Adipocyte (in vitro differentiated cells): ENCODE measurements around the gene USP40.
A peak's percentile ranks its signal among the peaks of the same experiment; 100 is the strongest.
"Not testable (repeated sequence)": the region's sequence is repeated elsewhere in the genome, so short reads cannot be mapped to it uniquely, and the experiment has no call there.

Experiments
- DNase-seq: peaks from one replicate; pipeline ENCODE4 v3.0.0-alpha.2; 2015; ENCODE audit warnings: low read depth
- H3K27me3 ChIP-seq: replicated peaks from 2 replicates; pipeline ENCODE4 v1.7.0; 2013; ENCODE audit warnings: mild to moderate bottlenecking, low read length, moderate library complexity; ENCODE audit not compliant: control insufficient read depth, insufficient read depth
- H3K36me3 ChIP-seq: 2 replicates; pipeline ENCODE4 v1.7.0; 2013; ENCODE audit warnings: low read length, mild to moderate bottlenecking, moderate library complexity; ENCODE audit not compliant: control insufficient read depth, insufficient read depth, severe bottlenecking
- H3K4me1 ChIP-seq: 2 replicates; pipeline ENCODE4 v1.7.0; 2013; ENCODE audit warnings: mild to moderate bottlenecking, low read length, moderate library complexity; ENCODE audit not compliant: control insufficient read depth, insufficient read depth
- H3K4me3 ChIP-seq: 2 replicates; pipeline ENCODE4 v1.7.0; 2013; ENCODE audit warnings: mild to moderate bottlenecking, low read length, moderate library complexity
- H3K9ac ChIP-seq: 2 replicates; pipeline ENCODE4 v1.7.0; 2013; ENCODE audit warnings: mild to moderate bottlenecking, low read length, moderate library complexity
- H3K9me3 ChIP-seq: 2 replicates; pipeline ENCODE4 v1.7.0; 2013; ENCODE audit warnings: mild to moderate bottlenecking, low read length, moderate library complexity; ENCODE audit not compliant: control insufficient read depth

Gene USP40

GRCh38 chr2:233584210-233584609, 17.6 kb upstream of the USP40 start:
- Histone ChIP-seq H3K9me3 (no peaks in the 10 kb centered on the region), H3K27me3 (no peaks in the 10 kb centered on the region), H3K36me3 (no peaks in the 10 kb centered on the region), H3K4me3 (no peak overlapping the region), H3K9ac (no peak overlapping the region), H3K4me1 (no peaks in the 10 kb centered on the region)
- no peak for DNase-seq

- not testable (repeated sequence) for H3K4me3 ChIP-seq, H3K9ac ChIP-seq, H3K36me3 ChIP-seq, DNase-seq, H3K9me3 ChIP-seq, H3K27me3 ChIP-seq, H3K4me1 ChIP-seq
Measured at GRCh38 chr2:233583217-233583965, 16.8 kb upstream of the USP40 start.

- not testable (repeated sequence) for H3K4me3 ChIP-seq, H3K27me3 ChIP-seq, H3K4me1 ChIP-seq, H3K36me3 ChIP-seq, H3K9me3 ChIP-seq, H3K9ac ChIP-seq, DNase-seq
Measured at GRCh38 chr2:233577341-233577740, 10.8 kb upstream of the USP40 start.

- no peaks in the 10 kb centered on the region for H3K4me1 ChIP-seq
- H3K27me3 ChIP-seq: no peaks in the 10 kb centered on the region
- no peak for DNase-seq
- H3K36me3 ChIP-seq: no peaks in the 10 kb centered on the region
- H3K9me3 ChIP-seq: no peaks in the 10 kb centered on the region
- H3K9ac ChIP-seq: no peak overlapping the region
- H3K4me3 ChIP-seq: no peak overlapping the region
Measured at GRCh38 chr2:233572468-233572867, 5.9 kb upstream of the USP40 start.

GRCh38 chr2:233571462-233571861, 4.9 kb upstream of the USP40 start:
- Histone ChIP-seq H3K9ac (no peak overlapping the region), H3K36me3 (no peaks in the 10 kb centered on the region), H3K4me3 (no peak overlapping the region), H3K9me3 (no peaks in the 10 kb centered on the region), H3K4me1 (no peaks in the 10 kb centered on the region), H3K27me3 (no peaks in the 10 kb centered on the region)
- DNase-seq: no peak

GRCh38 chr2:233571001-233571400, 4.4 kb upstream of the USP40 start:
- no peaks in the 10 kb centered on the region for H3K9me3 ChIP-seq
- no peak overlapping the region for H3K9ac ChIP-seq

GRCh38 chr2:233565685-233566140, 869 bp downstream of the USP40 start:
- Histone ChIP-seq H3K4me3 (peak overlapping the region; percentile 98), H3K4me1 (peaks cover 17% of the 10 kb centered on the region), H3K36me3 (peaks cover 3% of the 10 kb centered on the region), H3K27me3 (no peaks in the 10 kb centered on the region), H3K9ac (peak overlapping the region; percentile 99), H3K9me3 (no peaks in the 10 kb centered on the region)
- DNase-seq: no peak

More at GRCh38 chr2:233571001-233571400, 4.4 kb upstream of the USP40 start:
- H3K36me3 ChIP-seq: no peaks in the 10 kb centered on the region
- no peak for DNase-seq
- no peaks in the 10 kb centered on the region for H3K27me3 ChIP-seq
- H3K4me3 ChIP-seq: no peak overlapping the region
- H3K4me1 ChIP-seq: no peaks in the 10 kb centered on the region

- H3K9me3 ChIP-seq: no peaks in the 10 kb centered on the region
- H3K4me3 ChIP-seq: no peak overlapping the region
- H3K27me3 ChIP-seq: no peaks in the 10 kb centered on the region
- H3K36me3 ChIP-seq: peaks cover 20% of the 10 kb centered on the region
- no peak overlapping the region for H3K9ac ChIP-seq
- no peak for DNase-seq
- peaks cover 17% of the 10 kb centered on the region for H3K4me1 ChIP-seq
Measured at GRCh38 chr2:233563663-233564430, 2.7 kb downstream of the USP40 start.

GRCh38 chr2:233556881-233557736, 9.5 kb downstream of the USP40 start:
- peak overlapping the region; percentile 29 for H3K9ac ChIP-seq
- H3K4me1 ChIP-seq: peaks cover 12% of the 10 kb centered on the region
- no peak overlapping the region for H3K4me3 ChIP-seq
- peaks cover 65% of the 10 kb centered on the region for H3K36me3 ChIP-seq
- peak; percentile 58 for DNase-seq
- H3K27me3 ChIP-seq: no peaks in the 10 kb centered on the region
- H3K9me3 ChIP-seq: no peaks in the 10 kb centered on the region

- Histone ChIP-seq H3K27me3 (no peaks in the 10 kb centered on the region), H3K4me1 (peaks cover 16% of the 10 kb centered on the region), H3K4me3 (no peak overlapping the region), H3K9me3 (no peaks in the 10 kb centered on the region), H3K36me3 (peaks cover 75% of the 10 kb centered on the region), H3K9ac (no peak overlapping the region)
- peak; percentile 38 for DNase-seq
Measured at GRCh38 chr2:233553366-233553765, 13.2 kb downstream of the USP40 start.

GRCh38 chr2:233551491-233551890, 15.1 kb downstream of the USP40 start:
- Histone ChIP-seq H3K4me3 (no peak overlapping the region), H3K27me3 (no peaks in the 10 kb centered on the region), H3K4me1 (peaks cover 4% of the 10 kb centered on the region), H3K9me3 (no peaks in the 10 kb centered on the region), H3K36me3 (peaks cover 86% of the 10 kb centered on the region), H3K9ac (no peak overlapping the region)
- DNase-seq: no peak
